ENCODE data around the gene PLA2G4A. TPM values are rescaled to one million over a fixed set of nuclear protein-coding genes. Genes with fewer than 3 reads are reported as not detected.

Gene PLA2G4A
- total RNA-seq = 27.1 and 28.2 TPM in 2 replicates

GRCh38 chr1:186828611-186829454 lies at the start of gene PLA2G4A:
TSS of gene PLA2G4A (plus strand) at chr1:186828949. CDS start at chr1:186854355, 25,406 bp downstream.
- H3K27ac Mint-ChIP-seq = peak within 1 kb of the TSS; percentile 69
- H3K4me1 Mint-ChIP-seq (ENCODE audit: low read depth) = peaks cover 8% of the 10 kb centered on the region

DNA sequence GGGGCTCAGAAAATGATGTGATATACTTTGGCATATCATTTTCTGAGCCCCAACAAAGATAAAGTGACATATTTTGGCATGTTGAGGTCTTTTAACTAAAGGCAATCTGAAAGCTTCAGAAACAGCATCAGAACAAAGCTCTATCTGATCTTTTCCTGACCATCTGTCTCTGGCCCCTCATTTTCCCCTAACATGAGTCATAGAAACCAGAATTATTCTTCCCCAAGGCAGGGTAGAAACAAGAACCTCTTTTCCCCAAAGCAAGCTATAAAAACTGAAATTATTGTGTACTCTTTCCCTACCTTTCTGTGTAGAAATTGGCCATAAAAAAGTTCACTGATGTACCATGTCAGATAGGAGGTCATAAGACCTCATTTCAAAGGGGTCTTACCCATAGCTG lies 48.7 kb upstream of the PLA2G4A start:
- H3K4me3 Mint-ChIP-seq (ENCODE audit: low read depth) = no peak overlapping the region
- peaks cover 23% of the 10 kb centered on the region for H3K27me3 Mint-ChIP-seq (ENCODE audit: low read depth)
- no peaks in the 10 kb centered on the region for H3K36me3 Mint-ChIP-seq (ENCODE audit: low read depth)
- H3K4me1 Mint-ChIP-seq (ENCODE audit: low read depth) = peaks cover 23% of the 10 kb centered on the region
- intact Hi-C loops (cut with micrococcal nuclease) = no loop called here
- H3K27ac Mint-ChIP-seq = no peak overlapping the region
- DNase-seq (ENCODE audit: low spot score) = no peak
- H3K9me3 Mint-ChIP-seq = no peaks in the 10 kb centered on the region

More at GRCh38 chr1:186828611-186829454, at the start of gene PLA2G4A:
- no peaks in the 10 kb centered on the region for H3K9me3 Mint-ChIP-seq
- intact Hi-C loops (cut with micrococcal nuclease) = loop anchor here (5.0 to 10.0 kb wide), 3 partner anchors 38 to 344 kb away; no protein-coding TSS in a partner anchor
- no peaks in the 10 kb centered on the region for H3K36me3 Mint-ChIP-seq (ENCODE audit: low read depth)
- peak within 1 kb of the TSS; percentile 83 for H3K4me3 Mint-ChIP-seq (ENCODE audit: low read depth)
- DNase-seq (ENCODE audit: low spot score) = no peak
- H3K27me3 Mint-ChIP-seq (ENCODE audit: low read depth) = peaks cover 18% of the 10 kb centered on the region

GRCh38 chr1:186781730-186782129 lies 47.0 kb upstream of the PLA2G4A start:
- Mint-ChIP-seq H3K4me3 (ENCODE audit: low read depth) (no peak overlapping the region), H3K9me3 (no peaks in the 10 kb centered on the region), H3K27me3 (ENCODE audit: low read depth) (peaks cover 23% of the 10 kb centered on the region), H3K27ac (no peak overlapping the region), H3K4me1 (ENCODE audit: low read depth) (peaks cover 11% of the 10 kb centered on the region), H3K36me3 (ENCODE audit: low read depth) (no peaks in the 10 kb centered on the region)
- intact Hi-C loops (cut with micrococcal nuclease) = no loop called here
- DNase-seq (ENCODE audit: low spot score) = no peak

- H3K36me3 Mint-ChIP-seq (ENCODE audit: low read depth) = no peaks in the 10 kb centered on the region
These were observed 46.0 kb upstream of the PLA2G4A start for GRCh38 chr1:186782791-186783190.

GRCh38 chr1:186783193-186783592 lies 45.6 kb upstream of the PLA2G4A start:
- intact Hi-C loops (cut with micrococcal nuclease) = no loop called here
- Mint-ChIP-seq H3K36me3 (ENCODE audit: low read depth) (no peaks in the 10 kb centered on the region), H3K4me3 (ENCODE audit: low read depth) (no peak overlapping the region), H3K9me3 (no peaks in the 10 kb centered on the region), H3K27me3 (ENCODE audit: low read depth) (peaks cover 20% of the 10 kb centered on the region), H3K4me1 (ENCODE audit: low read depth) (peaks cover 11% of the 10 kb centered on the region), H3K27ac (no peak overlapping the region)
- DNase-seq (ENCODE audit: low spot score) = no peak

More at GRCh38 chr1:186782791-186783190, 46.0 kb upstream of the PLA2G4A start:
- H3K27me3 Mint-ChIP-seq (ENCODE audit: low read depth) = peaks cover 20% of the 10 kb centered on the region
- DNase-seq (ENCODE audit: low spot score) = no peak
- H3K27ac Mint-ChIP-seq = no peak overlapping the region
- H3K9me3 Mint-ChIP-seq = no peaks in the 10 kb centered on the region
- H3K4me1 Mint-ChIP-seq (ENCODE audit: low read depth) = peaks cover 11% of the 10 kb centered on the region
- intact Hi-C loops (cut with micrococcal nuclease) = no loop called here
- no peak overlapping the region for H3K4me3 Mint-ChIP-seq (ENCODE audit: low read depth)

DNA sequence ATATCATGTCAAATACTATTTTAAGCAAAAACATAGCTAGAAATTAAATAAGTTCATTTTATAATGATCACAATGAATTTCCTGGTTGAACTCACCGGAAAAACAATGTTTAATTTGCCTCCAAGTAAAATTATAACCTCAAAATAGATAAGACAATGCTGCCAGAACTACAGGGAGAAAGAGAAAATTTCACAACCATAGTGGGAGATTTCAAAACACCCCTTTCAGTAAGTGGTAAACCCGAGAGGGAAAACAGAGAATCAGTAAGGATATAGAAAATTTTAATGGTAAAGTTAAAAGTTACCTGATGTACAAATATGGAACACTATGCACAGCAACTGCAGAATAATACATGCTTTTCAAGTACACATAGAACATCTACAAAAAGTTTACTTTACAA lies 43.2 kb upstream of the PLA2G4A start:
- H3K27ac Mint-ChIP-seq = no peak overlapping the region
- no peak overlapping the region for H3K4me3 Mint-ChIP-seq (ENCODE audit: low read depth)
- peaks cover 21% of the 10 kb centered on the region for H3K27me3 Mint-ChIP-seq (ENCODE audit: low read depth)
- no peaks in the 10 kb centered on the region for H3K36me3 Mint-ChIP-seq (ENCODE audit: low read depth)
- no peaks in the 10 kb centered on the region for H3K9me3 Mint-ChIP-seq
- no peak for DNase-seq (ENCODE audit: low spot score)
- H3K4me1 Mint-ChIP-seq (ENCODE audit: low read depth) = peaks cover 3% of the 10 kb centered on the region
- intact Hi-C loops (cut with micrococcal nuclease) = no loop called here

- H3K27me3 Mint-ChIP-seq (ENCODE audit: low read depth) = peaks cover 6% of the 10 kb centered on the region
- H3K4me3 Mint-ChIP-seq (ENCODE audit: low read depth) = no peak overlapping the region
- H3K4me1 Mint-ChIP-seq (ENCODE audit: low read depth) = peaks cover 20% of the 10 kb centered on the region
- H3K27ac Mint-ChIP-seq = no peak overlapping the region
- intact Hi-C loops (cut with micrococcal nuclease) = no loop called here
- peaks cover 3% of the 10 kb centered on the region for H3K36me3 Mint-ChIP-seq (ENCODE audit: low read depth)
- DNase-seq (ENCODE audit: low spot score) = no peak
- no peaks in the 10 kb centered on the region for H3K9me3 Mint-ChIP-seq
These were observed 38.6 kb upstream of the PLA2G4A start for GRCh38 chr1:186790101-186790500.

GRCh38 chr1:186792870-186793581 lies 35.7 kb upstream of the PLA2G4A start:
- H3K36me3 Mint-ChIP-seq (ENCODE audit: low read depth) = peaks cover 3% of the 10 kb centered on the region
- no peak overlapping the region for H3K4me3 Mint-ChIP-seq (ENCODE audit: low read depth)
- peak overlapping the region; percentile 56 for H3K27ac Mint-ChIP-seq
- DNase-seq (ENCODE audit: low spot score) = no peak
- H3K9me3 Mint-ChIP-seq = no peaks in the 10 kb centered on the region
- H3K4me1 Mint-ChIP-seq (ENCODE audit: low read depth) = peaks cover 20% of the 10 kb centered on the region
- intact Hi-C loops (cut with micrococcal nuclease) = loop anchor here (1.0 kb wide), 2 partner anchors 53 to 107 kb away; no protein-coding TSS in a partner anchor
- H3K27me3 Mint-ChIP-seq (ENCODE audit: low read depth) = peaks cover 9% of the 10 kb centered on the region

GRCh38 chr1:186793582-186793927 lies 35.2 kb upstream of the PLA2G4A start:
- H3K27me3 Mint-ChIP-seq (ENCODE audit: low read depth) = peaks cover 9% of the 10 kb centered on the region
- H3K9me3 Mint-ChIP-seq = no peaks in the 10 kb centered on the region
- H3K36me3 Mint-ChIP-seq (ENCODE audit: low read depth) = peaks cover 3% of the 10 kb centered on the region
- intact Hi-C loops (cut with micrococcal nuclease) = loop anchor here (1.0 kb wide), 2 partner anchors 53 to 107 kb away; no protein-coding TSS in a partner anchor
- peaks cover 20% of the 10 kb centered on the region for H3K4me1 Mint-ChIP-seq (ENCODE audit: low read depth)
- no peak overlapping the region for H3K4me3 Mint-ChIP-seq (ENCODE audit: low read depth)
- no peak for DNase-seq (ENCODE audit: low spot score)
- peak overlapping the region; percentile 56 for H3K27ac Mint-ChIP-seq

- DNase-seq (ENCODE audit: low spot score) = no peak
- H3K27me3 Mint-ChIP-seq (ENCODE audit: low read depth) = peaks cover 11% of the 10 kb centered on the region
- no peak overlapping the region for H3K27ac Mint-ChIP-seq
- H3K9me3 Mint-ChIP-seq = no peaks in the 10 kb centered on the region
- no peak overlapping the region for H3K4me3 Mint-ChIP-seq (ENCODE audit: low read depth)
- H3K36me3 Mint-ChIP-seq (ENCODE audit: low read depth) = peaks cover 3% of the 10 kb centered on the region
- intact Hi-C loops (cut with micrococcal nuclease) = no loop called here
- peaks cover 10% of the 10 kb centered on the region for H3K4me1 Mint-ChIP-seq (ENCODE audit: low read depth)
These were observed 29.6 kb upstream of the PLA2G4A start for GRCh38 chr1:186798960-186799688.

DNA sequence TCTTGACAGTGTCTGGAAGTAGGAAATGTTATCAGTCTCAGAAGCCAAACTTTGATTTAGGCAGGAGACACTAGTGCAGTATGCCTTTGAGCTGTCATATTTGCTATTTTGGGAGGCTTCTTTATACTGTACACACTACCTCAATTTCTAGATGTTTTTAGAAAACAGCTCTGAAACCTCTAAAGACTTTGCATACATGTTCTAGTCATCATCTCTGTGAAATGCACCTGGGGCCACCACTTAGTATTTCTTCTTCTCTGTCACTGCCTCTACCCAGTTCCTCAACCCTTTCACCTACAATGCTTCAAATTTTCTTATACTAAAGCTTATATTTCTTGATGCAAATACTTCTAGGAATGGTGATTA lies 29.1 kb upstream of the PLA2G4A start:
- H3K4me1 Mint-ChIP-seq (ENCODE audit: low read depth) = peaks cover 5% of the 10 kb centered on the region

GRCh38 chr1:186802388-186802787 lies 26.4 kb upstream of the PLA2G4A start:
- Mint-ChIP-seq H3K36me3 (ENCODE audit: low read depth) (no peaks in the 10 kb centered on the region), H3K4me1 (ENCODE audit: low read depth) (peaks cover 4% of the 10 kb centered on the region), H3K9me3 (no peaks in the 10 kb centered on the region), H3K27me3 (ENCODE audit: low read depth) (peaks cover 19% of the 10 kb centered on the region), H3K4me3 (ENCODE audit: low read depth) (no peak overlapping the region), H3K27ac (no peak overlapping the region)
- no peak for DNase-seq (ENCODE audit: low spot score)
- intact Hi-C loops (cut with micrococcal nuclease) = no loop called here

More for the DNA sequence above, 29.1 kb upstream of the PLA2G4A start:
- intact Hi-C loops (cut with micrococcal nuclease) = no loop called here
- Mint-ChIP-seq H3K9me3 (no peaks in the 10 kb centered on the region), H3K27me3 (ENCODE audit: low read depth) (peaks cover 17% of the 10 kb centered on the region), H3K4me3 (ENCODE audit: low read depth) (no peak overlapping the region), H3K27ac (no peak overlapping the region), H3K36me3 (ENCODE audit: low read depth) (no peaks in the 10 kb centered on the region)
- DNase-seq (ENCODE audit: low spot score) = no peak
